Right hindlimb (tissue), 1 donor: ENCODE results near the gene PARD3B.
A peak's percentile ranks its signal among the peaks of the same experiment; 100 is the strongest.

Experiments
- DNase-seq: peaks from one replicate; pipeline ENCODE4 v3.0.0-alpha.2; 2018

Gene PARD3B

DNA sequence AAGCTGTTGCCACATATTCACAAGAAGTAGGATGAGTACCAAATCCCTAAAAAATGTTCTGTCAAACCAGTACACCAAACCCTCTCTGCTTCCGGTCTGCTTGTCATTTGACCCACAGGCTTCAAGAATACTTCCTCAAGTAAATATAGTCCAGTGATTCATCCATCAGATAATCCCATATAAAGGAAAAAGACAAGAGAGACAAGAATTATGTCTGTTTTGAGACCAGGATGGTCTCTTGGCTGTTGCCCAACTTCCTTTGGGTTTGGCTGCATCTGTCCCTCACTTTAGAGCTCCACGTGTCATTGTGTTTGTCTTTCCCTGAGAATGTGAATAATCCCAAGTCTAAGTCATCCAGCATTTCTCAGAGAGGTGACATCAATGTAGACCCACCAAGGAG is 1045.5 kb downstream of the PARD3B start:
- DNase-seq: no peak

DNA sequence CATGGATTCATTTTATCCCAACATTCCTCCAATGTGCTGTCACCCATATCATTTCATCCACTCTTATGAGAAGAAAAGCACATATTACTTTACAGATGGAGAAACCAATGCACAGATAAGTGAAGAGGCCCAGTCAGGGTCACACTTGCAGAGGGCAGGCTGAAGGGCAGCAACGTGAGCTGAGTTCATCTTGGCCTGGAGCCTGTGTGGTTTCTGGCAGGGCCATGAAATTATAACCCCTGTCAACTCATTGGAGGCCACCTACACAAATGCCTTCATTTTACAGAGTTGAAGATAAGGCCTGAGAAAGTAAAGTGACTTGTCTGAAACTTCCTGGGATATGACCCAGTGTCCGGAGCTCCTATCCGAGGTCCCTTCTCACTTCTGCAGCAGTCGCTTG is 1048.6 kb downstream of the PARD3B start:
- DNase-seq: no peak

DNA sequence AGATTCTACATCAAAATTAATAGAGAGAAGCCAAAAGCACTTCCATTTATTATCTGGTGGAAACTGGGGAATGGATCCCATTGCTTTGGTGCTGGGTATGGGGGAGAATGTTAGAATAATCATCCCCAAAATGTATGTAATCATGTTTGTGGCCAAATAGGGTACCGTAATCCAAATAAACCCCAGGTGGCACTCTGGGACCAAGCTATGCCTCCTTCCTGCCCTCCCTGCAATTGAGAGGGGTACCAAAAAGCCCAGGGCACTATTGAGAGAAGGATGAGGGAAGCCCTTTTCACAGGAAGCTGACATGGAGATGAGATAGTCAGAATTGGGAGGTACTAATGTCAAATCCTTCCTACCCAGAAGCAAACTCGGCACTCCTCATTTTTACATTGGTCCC is 1051.3 kb downstream of the PARD3B start:
- DNase-seq: no peak

DNA sequence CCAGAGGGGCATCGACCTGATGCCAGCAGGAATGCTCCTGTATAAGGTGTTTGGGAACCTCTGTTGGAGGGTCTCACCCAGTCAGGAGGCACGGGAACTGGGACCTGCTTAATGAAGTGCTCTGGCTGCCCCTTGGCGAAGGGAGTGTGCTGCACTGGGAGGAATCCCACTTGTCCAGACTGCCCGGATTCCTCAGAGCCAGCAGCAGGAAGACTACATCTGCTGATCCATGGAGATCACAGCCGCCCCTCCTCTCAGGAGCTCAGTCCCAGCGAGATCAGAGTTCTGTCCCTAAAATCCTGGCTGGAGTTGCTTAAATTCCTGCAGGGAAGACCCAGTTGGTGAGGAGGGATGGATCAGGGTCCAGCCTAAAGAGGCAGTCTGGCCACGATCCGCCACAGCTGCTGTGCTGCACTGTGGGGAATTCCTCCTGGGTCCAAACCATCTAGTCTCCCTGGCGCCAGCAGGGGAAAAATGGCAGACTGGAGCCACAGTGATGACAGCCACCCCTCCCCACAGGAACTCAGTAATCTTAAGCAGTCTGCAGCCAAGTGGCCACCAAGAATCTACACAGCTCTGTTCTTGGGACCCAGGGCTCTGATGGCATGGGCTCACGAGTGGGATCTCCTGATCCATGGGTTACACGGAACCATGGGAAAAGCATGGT is 1060.5 kb downstream of the PARD3B start:
- DNase-seq: no peak

DNA sequence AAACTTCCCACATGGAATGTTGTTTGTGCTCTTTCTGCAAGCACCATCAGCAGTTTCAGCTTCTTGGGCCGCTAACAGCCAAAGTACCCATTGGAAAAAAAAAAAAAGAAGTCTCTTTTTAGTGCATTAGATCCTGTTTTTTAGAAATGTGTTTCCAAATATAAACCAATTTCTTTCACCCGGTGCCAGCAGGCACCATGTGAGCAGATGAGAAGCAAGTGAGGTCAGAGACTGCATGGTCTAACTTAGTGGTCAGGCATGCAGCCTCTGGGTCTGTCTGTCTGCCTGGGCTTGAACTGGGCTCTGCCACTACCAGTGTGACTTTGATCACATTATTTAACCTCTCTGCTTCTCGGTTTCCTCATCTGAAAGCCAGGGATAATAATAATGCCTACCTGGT is 1061.9 kb downstream of the PARD3B start:
- DNase-seq: no peak

DNA sequence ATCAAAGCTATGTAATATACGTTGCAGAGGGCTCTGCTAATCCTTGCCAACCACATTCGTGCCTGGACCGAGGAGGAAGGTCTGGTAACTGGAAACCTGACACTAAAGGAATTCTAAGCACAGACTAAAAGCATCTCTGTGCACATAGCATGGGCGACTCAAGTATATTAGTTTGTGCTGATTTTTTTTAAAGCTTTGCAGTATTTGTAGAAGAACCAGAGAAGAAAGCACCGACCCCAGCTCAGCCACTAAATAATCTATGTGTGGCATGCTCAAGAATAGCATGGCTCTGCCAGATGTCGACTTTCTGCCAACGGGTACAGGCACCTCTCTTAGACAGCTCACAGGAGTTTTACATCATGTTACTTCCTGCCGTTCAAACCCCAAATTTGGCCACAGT is 1063.8 kb downstream of the PARD3B start:
- peak; percentile 44 for DNase-seq

DNA sequence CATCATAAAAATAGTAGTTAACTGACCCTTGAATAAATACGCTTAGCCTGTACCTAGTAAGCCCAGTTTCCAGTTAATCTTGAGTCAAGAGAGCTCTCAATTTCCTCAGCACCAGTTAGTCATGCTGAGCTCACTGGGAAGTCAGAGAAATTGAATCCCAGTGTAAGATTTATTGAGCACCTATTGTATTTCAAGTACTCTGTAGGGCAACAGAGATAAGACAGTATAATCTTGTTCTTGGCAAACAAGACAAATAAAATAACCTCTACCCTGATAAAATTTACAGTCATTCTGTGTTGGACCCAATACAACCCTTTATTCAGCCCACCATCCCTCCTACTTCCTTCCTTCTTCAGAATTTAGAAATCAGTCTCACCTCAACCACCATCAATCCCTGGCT is 1065.2 kb downstream of the PARD3B start:
- DNase-seq: no peak

DNA sequence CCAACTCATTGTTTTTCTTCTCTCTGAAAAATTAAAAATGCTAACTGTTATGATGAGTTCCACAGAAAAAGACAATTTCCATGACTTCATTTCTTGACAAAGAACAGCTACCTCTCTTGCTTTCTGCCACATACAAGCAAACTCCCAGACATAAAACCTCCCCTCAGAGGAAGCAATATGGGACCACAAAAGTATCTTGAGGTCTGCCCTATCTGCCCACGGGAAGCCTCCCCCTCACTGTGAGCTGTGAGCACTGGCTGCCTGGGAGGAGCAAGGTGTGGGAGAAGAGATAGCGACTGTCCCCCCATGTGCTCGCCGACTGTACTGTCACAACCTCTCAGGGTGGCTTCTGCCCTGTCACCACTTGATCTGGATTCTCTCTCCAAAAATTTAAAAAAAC is 1067.4 kb downstream of the PARD3B start:
- no peak for DNase-seq

DNA sequence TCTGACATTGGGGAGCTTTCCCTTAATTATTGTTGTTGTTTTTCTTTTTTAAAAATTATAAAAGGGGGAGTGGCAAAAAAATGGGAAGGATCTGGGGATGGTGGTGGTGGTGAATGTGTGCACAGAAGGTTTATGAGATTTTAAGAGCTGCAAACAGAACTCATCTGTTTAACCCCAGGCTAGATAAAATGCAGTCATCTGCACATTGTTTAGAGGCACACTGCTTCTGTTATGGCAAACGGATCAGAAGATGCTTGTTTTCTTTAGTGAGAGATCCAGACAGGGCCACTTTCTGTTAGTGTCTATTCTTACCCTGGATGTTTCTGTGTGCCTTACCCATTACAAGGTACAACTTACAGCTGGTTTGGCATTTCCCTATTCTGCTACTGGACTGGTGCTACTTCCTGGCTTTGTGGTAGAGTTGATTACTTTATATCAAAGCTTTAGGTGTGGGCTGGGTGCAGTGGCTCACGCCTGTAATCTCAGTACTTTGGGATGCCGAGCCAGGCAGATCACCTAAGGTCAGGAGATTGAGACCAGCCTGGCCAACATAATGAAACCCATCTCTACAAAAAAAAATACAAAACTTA is 1068.8 kb downstream of the PARD3B start:
- no peak for DNase-seq

DNA sequence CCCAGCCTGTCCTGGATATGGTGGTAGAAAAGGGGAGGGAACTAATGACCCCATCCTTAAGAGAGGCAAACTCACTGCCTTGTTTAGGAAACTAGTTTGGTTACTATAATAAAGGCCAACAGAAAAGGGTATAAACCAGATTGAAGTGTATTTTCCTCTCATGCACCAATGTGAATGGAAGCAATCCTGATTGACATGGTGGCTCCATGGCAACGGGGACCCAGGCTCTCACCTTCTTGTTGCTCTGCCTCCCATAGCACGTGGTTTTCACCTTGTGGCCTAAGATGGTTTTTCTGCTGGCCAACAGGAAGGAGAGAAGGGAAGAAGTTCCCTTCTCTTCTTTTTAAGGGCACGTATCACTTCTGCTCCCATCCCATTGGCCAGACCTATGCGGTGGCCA is 1069.7 kb downstream of the PARD3B start:
- no peak for DNase-seq

DNA sequence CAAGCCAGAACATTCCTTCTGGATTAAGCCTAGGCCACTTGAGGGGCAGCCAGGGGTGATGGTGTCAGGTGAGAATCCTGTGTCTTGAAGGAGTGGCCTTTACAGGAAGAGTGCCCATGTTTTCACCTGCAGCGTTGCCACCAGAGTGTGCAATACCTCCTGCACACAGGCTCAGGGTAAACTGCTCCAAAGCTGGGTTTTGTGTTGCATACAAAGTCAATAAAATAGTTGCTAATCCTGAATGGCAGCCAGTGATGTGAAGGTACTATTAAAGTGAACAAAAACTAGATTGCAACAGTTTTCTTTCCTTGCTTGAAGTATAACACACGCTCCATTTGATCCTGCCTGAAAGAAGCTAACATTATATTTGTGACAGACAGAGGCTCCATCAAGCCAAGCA is 1072.6 kb downstream of the PARD3B start:
- no peak for DNase-seq

DNA sequence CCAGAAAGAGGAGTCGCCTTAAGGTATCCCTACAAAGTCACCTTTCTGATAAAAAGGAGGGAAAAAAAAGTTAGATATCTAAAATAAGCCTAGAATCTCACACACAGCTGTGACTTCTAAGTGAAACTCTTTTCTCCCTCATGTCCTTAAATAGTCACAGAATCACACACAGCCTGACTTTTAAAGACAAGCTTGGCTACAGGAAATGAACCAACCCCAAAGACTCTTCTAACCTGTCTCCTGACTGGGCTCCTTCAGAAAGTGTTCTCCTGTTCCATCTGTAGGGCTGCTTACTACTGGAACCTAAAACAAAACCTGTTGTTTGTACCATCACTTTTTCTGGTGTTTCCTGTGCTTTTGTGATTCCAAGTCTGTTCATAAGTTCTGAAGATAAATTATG is 1074.3 kb downstream of the PARD3B start:
- DNase-seq: no peak

DNA sequence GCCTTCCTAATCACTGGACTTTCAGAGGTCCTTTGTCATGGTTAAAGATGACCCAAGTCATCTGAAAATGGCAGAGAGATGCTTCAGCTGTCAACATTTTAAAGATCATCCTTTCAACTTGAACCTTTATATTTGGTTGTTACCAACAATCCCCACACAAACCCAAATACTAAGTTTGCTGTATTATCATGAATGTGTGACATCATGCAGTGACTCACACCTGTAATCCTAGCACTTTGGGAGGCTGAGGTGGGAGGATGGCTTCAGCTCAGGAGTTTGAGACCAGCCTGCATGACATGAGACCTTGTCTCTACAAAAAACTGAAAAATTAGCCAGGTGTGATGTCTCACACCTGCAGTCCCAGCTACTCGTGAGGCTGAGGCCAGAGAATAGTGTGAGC is 1081.8 kb downstream of the PARD3B start:
- no peak for DNase-seq

DNA sequence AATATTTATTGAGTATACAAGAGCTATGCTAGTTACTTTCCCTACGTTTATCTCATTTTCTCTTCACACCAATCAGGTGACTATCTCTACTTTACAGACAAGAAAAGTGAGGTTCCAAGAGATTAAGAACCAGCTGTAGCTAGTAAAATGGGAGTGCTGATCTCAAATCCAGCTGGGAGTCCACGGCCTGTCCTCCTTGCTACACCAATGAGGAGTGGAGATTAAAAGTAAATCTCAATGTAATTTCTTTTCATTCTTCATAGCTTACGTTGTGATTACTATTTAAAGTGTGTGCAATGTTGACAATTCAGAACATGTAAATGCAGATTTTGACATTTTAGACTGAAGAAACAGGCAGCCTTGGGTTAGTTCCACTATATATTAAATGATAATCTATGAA is 1083.1 kb downstream of the PARD3B start:
- DNase-seq: no peak

DNA sequence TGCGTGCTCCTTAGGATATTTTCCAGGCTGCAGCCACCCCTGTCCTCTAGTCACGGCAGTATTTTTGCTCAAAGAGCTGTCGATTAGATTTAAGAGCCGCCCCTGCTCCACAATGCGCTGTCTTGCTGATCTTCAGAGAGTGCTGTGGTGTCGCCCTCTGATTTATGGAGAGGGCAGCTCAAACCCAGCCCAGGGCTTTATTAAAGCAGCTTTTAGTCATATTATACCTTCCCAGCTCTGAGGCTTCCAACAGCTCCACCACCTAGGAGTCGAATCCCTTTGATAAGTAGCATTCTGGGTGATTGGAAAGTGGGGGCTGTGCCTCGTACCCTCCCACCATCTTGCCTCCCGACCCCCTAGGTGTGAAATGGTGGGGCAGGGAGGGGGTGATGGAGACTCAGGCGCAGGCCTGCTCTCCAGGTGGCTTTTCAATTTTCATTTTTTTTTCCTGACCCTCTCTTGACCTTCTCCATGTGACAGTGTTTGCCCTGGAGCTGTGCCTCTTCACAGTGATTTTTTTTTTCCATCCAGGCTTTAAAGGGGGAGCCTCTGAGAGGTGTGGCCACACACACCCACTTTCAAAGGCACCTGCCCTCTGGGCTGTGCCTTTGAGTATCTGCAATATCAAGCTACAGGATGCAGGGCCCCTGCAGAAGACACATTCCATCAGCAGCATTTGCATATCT is 1084.0 kb downstream of the PARD3B start:
- DNase-seq: no peak

DNA sequence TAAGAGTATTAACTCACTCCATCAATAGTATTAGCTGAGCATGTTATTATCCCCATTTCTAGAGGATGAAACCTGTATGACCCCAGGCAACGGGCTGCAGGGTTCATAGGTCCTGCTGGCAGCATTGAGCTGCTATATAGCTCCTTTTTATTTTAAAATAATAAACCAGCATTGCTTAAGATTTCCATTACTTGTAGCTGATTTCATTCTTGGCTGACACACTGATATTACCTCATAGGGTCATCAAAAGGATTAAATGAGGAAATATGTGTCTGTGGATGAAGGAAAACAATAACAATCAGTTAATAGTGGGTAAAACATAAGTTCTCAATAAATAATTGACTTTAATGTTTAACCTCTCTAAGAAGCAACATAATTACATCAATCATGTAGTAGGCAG is 1088.7 kb downstream of the PARD3B start:
- no peak for DNase-seq

DNA sequence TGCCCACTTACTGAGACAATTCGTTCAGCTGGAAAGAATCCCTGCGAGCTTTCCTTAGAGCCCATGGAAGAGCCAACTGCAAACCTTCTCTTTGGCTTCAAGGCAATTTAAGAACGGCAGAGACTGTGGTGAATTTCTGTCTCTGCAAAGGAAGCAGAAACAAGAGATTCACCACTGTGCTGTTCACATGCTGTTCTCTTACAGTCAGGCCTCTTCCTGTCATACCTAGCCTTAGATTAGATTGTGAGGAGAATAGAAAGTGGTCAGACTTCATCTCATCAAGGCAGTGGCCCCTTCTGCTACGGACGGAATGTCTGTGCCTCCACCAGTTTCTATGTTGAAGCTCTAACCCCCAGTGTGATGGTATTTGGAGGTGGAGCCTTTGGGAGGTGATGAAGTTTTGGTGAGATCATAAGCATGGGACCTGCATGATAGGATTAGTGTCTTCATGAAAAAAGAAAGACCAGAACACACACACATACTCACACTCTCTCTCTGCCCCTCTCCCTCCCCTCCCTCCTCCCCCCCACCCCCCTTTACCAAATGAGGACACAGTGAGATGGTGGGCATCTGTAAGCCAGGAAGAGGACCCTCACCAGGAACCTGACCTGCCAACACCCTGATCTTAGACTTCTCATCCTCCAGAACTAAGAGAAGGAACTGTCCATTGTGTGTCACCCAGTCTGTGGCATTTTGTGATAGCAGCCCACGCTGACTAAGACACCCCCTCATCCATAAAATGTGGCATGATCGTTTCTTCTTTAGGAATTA is 1091.5 kb downstream of the PARD3B start:
- no peak for DNase-seq

DNA sequence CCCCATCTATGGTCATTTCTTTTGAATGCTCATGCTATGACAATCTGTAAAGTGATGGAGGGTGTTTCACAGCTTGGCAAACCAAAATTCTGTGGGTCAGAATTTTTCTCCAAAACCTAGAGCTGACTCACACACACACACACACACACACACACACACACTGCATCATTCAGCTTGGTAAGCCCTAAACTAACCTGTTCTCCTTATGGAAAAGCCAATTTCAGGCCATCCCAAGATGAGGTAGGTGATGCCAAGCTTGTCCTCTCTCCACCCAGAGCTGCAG is 1092.0 kb downstream of the PARD3B start:
- DNase-seq: no peak

DNA sequence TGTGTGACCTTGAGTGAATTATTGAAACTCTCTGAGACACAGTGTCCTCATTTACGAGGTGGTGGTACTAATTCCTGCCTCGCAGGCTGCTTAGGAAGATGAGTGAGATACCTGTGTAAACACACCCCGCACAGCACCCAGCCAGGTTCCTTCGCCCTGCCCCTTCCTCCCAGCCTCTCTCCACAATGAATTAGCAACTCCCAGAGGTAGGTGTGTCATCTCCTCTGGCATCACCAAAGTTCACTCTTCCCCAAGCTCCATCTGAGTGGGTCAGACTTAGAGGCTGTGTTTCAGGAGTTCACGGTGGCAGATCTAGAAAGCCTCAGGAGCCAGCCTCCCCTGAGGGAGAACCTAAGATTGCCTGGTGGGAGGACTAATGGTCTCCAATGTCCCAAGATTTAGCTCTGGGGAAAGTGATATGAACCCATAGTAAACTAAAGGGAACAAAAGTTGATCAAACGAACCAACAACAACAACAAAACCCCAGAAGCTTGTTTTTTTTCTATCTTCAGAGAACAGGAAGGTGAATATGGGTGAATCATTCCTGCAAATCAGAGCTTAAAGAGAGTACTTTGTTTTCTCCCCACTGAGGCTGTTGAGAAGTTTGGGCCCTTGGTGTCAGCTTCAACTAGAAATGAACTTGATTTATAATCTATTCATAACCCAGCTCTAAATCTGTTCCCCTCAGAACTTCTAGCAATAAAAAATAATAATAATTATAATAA is 1092.7 kb downstream of the PARD3B start:
- no peak for DNase-seq

DNA sequence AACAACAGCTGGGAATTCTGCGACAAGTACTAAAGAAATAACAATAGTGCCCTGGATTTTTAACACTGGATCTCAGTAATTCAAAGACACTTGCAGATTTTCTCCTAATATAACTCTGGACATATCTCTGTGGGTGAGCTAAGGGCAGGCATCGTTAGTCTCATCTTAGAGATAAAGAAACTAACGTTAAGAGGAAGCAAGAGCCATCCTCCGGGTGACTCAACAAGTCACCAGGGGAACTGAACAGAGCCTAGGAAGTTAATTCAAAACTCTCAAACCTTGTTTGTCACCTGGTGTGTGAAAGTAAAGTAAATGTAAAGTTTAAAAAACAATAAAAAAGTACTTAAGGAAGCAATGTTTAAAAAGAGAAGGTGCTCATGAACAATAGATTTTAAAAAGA is 1095.4 kb downstream of the PARD3B start:
- DNase-seq: no peak

DNA sequence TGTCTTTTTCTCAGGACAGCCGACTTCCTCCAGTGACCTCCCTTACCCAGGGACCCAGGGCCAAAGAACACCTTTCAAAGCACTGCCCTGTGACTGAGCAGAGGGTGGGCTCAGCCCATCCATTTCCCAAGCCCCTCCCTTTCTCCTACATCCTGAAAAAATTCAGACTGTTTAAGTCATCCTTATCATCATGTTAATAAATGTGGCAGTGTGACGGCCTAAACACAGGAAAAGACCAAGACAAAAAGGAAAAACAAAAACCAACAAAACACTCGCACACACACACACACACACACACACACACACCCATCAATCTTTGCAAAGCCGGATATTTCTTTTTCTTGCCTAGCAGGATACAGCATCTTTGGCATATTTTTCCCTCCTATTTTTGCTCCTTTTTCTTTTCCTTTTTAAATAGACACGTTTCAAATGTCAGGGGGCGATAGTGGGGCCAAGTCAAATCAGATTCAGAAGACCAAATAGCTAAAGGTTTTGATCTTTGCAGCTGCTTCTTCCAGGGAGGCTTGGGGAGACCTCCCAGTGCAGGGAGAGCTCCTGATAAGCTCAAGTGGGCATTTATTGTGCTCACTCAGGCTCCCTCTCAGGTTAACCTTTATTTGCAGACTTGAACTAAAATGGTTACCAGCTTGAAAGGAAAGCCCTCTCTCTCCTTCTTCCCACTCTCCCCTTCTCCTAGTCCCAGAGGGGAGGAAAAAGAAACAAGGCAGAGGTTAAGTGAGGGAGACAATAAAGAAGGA is 1097.5 kb downstream of the PARD3B start:
- DNase-seq: no peak

DNA sequence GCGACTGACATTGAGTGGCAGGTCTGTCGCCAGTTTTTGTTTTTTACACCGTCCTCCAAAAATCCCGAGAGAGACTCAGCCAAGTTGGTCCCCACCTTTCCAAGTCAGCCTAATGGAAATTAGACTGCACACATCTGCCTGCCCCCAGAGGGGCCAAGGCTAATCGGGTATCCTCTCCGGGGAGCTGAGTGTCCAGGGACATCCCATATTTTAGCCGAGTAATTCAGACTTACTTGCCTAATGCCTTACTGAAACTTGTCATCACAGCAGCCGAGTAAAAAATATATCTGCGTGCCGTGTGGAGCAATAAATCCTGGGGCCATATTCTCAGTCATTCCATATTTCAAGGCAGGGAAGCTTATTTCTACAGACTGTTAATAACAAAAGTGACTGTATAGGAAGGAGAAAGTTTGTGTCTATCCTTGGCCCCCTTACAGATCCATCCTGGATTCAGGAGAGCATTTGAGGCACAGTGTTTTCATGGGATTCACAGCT is 1098.2 kb downstream of the PARD3B start:
- no peak for DNase-seq
